ENCODE data around the gene ADCY4.

Gene ADCY4

DNA sequence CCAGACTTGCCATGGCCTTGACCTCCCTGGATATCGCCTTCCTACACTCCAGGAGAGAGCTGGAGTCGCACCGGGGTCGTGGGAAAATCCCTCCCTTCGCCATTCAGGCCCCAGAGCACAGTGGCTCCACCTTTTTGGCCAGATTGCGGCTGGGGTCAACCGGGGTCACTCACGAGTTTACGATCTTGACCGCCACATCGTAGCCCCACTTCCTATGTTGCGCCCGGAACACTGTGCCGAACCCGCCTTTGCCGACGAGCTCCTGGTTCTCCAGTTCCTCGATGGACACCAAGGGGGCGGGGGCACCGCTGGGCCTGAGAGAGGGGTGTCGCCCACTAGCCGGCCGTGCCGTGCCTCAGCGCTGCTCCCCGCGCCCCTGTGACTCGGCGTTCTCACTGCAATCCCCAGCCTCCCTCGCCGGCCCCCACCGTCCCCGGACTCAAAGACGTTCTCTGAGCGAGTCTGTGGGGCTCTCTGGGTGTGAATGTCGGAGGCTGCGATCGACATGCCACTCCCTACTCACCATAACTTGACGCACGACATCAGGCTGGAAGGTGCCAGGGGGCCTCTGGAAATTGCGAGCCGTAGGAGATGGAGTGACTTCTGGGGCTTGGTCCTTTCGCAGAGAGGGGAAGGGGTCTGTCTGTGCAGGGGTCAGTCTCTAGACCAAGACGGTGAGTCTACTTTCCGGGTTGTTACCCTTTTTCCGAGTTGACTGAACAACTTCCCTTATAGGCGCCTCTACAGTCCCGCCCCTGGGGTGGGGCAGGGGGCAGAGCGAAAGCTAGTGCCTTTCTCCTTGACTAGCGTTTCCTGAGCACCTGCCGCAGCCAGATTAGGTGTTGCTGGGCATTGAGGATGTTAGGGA lies 4.6 kb upstream of the ADCY4 start, which contains the start of gene RIPK3:
RIPK3 (minus strand) TSS at position 708 of the 868 bp plus-strand sequence; CDS start at position 543, 165 bp downstream.
- TF ChIP-seq, protein P1, sequence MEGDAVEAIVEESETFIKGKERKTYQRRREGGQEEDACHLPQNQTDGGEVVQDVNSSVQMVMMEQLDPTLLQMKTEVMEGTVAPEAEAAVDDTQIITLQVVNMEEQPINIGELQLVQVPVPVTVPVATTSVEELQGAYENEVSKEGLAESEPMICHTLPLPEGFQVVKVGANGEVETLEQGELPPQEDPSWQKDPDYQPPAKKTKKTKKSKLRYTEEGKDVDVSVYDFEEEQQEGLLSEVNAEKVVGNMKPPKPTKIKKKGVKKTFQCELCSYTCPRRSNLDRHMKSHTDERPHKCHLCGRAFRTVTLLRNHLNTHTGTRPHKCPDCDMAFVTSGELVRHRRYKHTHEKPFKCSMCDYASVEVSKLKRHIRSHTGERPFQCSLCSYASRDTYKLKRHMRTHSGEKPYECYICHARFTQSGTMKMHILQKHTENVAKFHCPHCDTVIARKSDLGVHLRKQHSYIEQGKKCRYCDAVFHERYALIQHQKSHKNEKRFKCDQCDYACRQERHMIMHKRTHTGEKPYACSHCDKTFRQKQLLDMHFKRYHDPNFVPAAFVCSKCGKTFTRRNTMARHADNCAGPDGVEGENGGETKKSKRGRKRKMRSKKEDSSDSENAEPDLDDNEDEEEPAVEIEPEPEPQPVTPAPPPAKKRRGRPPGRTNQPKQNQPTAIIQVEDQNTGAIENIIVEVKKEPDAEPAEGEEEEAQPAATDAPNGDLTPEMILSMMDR (conservative IDR thresholded peaks at IDR 0.05; ENCODE audit: control insufficient read depth, insufficient read depth, low read depth, low read length) = no peak
- no peak for DNase-seq (ENCODE audit: low read depth)
- no peak within 1 kb of the TSS for H3K4me3 ChIP-seq (ENCODE audit: control insufficient read depth, low read depth, low read length)

DNA sequence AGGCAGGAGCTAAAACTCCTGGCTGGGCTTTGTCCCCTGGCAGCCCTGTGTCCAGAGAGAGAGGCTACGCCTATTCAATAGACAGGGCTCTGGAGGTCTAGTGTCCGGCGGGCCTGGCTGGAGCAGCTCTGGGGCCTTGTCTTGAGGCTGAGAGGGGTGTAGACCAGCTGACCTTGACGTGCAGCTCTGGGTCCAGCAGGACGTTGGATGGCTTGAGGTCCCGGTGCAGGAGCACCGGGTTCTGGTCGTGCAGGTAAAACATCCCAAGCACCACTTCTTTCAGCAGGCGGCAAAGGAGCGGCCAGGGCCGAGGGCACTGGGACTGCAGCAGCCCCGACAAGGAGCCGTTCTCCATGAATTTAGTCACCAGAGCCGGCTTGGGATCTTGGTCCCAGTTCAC lies 4.0 kb upstream of the ADCY4 start:
- H3K4me3 ChIP-seq (ENCODE audit: control insufficient read depth, low read depth, low read length) = no peak overlapping the region
- TF ChIP-seq, protein P1 (conservative IDR thresholded peaks at IDR 0.05; ENCODE audit: control insufficient read depth, insufficient read depth, low read depth, low read length) = no peak

DNA sequence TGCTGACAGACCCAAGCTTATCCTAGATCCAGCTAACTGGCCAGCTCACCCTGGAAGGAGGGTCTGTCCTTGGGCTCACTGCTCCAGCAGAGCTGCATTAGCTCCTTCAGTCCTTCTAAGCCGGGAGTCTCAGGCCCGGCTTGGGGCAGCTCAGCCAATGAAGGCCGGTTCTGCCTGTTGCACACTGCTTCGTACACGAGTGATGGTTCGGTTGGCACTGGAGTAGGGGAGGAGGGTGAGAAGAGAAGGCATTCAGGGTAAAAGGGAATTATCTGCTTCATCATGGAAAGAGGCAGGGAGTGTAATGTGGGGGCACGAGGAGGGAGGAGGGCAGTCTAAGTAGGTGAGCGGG lies 2.9 kb upstream of the ADCY4 start:
- TF ChIP-seq, protein P1 (conservative IDR thresholded peaks at IDR 0.05; ENCODE audit: control insufficient read depth, insufficient read depth, low read depth, low read length) = no peak
- no peak for DNase-seq (ENCODE audit: low read depth)
- no peak overlapping the region for H3K4me3 ChIP-seq (ENCODE audit: control insufficient read depth, low read depth, low read length)

More for the DNA sequence above, 4.0 kb upstream of the ADCY4 start:
- DNase-seq (ENCODE audit: low read depth) = no peak

DNA sequence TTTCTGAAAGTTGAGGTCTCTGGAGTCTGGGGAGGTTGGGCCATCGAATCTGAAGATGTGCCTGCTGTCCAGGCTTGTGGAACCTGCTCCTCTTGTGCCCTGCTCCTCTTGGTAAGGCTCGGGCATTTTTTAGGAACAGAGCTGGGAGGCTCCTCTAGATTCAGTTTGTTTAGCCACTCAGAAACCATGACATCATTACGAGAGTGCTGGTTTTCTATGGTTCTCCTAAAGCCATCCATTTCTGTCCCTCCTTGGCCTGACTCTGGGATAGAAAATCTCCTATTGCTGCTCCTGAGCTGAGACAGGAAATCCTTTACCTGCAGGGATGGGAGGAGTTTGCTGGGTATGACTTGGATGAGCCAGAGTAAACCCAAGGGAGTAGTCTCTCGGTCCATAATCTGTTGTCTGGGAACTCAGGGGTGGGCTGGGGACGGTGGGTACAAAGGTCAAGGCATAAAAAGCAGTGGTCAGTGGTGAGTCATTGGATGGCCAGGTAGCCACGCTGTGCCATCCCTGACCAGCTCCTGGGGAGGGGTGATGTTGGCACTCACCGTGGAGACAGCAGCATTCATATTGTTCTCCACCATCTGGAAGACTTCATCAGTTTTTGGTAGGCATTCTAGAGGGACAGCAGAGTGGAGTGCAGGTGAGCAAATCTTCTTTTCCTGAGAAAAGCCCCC lies 2.4 kb upstream of the ADCY4 start:
- H3K4me3 ChIP-seq (ENCODE audit: control insufficient read depth, low read depth, low read length) = no peak overlapping the region
- TF ChIP-seq, protein P1 (conservative IDR thresholded peaks at IDR 0.05; ENCODE audit: control insufficient read depth, insufficient read depth, low read depth, low read length) = no peak
- DNase-seq (ENCODE audit: low read depth) = no peak

DNA sequence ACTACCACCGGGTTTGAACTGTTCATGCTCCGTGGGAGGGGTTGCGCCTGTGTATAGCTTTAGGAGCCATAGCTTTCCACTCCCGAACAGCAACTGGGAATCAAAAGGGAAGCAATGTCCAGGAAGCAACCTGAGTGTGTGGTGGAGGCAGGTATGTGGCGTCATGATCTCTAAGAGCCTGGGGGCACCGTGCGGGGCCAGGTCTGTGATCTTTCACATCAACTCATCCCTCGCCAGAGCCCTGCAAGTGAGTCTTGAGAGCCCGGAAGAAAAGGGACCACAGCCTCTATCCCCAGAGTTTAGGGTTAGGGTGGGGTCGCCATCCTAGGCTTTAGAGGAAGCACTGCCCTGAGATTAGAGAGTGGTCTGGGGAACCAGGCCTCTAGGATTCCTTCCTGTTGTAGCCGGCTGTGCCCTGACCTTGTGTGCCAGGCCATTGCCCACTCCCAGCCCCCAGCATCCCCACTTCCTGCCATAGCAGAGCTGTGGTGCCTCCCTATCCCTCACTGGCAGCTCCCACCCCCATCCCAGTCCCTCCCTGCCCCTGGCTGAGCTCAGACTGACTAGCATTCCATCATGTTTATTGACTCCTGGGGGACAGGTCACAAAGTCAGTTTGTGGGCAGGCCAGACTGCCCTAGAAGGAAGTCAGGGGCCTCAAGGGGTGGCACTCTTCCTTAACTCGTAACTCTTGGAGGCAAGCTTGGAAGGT lies 745 bp upstream of the ADCY4 start:
- no peak overlapping the region for H3K4me3 ChIP-seq (ENCODE audit: control insufficient read depth, low read depth, low read length)
- TF ChIP-seq, protein P1 (conservative IDR thresholded peaks at IDR 0.05; ENCODE audit: control insufficient read depth, insufficient read depth, low read depth, low read length) = no peak
- DNase-seq (ENCODE audit: low read depth) = no peak

DNA sequence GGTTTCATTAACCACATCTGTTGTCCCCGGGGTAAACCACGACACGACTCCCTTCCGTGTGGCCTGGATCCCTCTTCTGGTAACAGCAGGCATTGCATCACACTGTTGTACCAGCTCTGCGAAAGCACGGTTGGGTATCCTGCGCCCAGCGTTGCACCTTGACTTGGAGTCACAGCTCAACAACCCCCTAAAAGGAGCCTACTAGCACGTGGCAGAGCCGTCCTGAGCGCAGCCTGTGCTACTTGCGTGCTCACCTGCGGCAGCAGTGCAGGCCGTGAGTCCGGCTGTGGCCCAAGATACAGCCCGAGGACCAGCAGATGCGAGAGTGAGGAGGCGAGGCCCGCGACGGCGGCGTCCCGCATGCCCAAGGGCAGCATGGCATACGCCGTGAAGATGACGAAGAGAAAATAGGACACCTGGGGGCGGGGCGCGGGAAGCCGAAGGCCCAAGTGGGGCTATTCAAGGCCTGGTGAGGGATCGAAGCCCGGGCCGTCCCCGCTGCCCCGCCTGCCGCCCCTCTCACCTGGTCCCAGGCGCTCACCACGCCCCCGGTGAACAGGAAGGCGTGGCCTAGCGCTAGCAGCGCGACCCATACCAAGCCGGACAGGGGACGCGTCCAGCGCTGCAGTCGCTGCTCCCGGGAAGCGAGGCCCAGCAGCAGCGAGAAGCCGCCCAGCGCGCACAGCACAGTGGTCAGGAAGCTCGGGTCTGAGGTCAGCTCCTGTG lies 2.4 kb downstream of the ADCY4 start:
- peak; percentile 50 for DNase-seq (ENCODE audit: low read depth)
- TF ChIP-seq, protein P1 (conservative IDR thresholded peaks at IDR 0.05; ENCODE audit: control insufficient read depth, insufficient read depth, low read depth, low read length) = peak; percentile 70
- H3K4me3 ChIP-seq (ENCODE audit: control insufficient read depth, low read depth, low read length) = no peak overlapping the region

Data from fibroblast of mammary gland (primary cell).